SU-DHL-6 (cell line): ENCODE data around the gene RABL6.

ENCODE experiments used
- CTCF ChIP-seq: fragments of 200-600 bp; sonication (generic); IDR thresholded peaks from one replicate; pipeline ENCODE4 v1.5.1; 2017; ENCODE audit warnings: antibody characterized with exemption, mild to moderate bottlenecking, low read length, moderate library complexity; ENCODE audit not compliant: insufficient read depth, poor library complexity, severe bottlenecking
- EZH2phosphoT487 ChIP-seq: fragments of 200-600 bp; sonication (generic), shearing (Covaris generic); conservative IDR thresholded peaks from 2 replicates; pipeline ENCODE4 v1.6.1; 2018; ENCODE audit warnings: mild to moderate bottlenecking, antibody characterized with exemption, low read length, moderate library complexity, mixed read lengths

GRCh38 chr9:136844761-136845464 is 37.2 kb downstream of the RABL6 start:
- no peak for TF ChIP-seq CTCF
- TF ChIP-seq EZH2phosphoT487: no peak
